Fibroblast of peridontal ligament (primary cell): ENCODE data around the gene KDM1B.

Source experiments
- DNase-seq: peaks from one replicate; pipeline ENCODE4 v3.0.0-alpha.2; 2010; ENCODE audit errors: extremely low read depth

KDM1B gene

GRCh38 chr6:18261877-18262276 is 106.7 kb downstream of the KDM1B start:
- DNase-seq = no peak

DNA sequence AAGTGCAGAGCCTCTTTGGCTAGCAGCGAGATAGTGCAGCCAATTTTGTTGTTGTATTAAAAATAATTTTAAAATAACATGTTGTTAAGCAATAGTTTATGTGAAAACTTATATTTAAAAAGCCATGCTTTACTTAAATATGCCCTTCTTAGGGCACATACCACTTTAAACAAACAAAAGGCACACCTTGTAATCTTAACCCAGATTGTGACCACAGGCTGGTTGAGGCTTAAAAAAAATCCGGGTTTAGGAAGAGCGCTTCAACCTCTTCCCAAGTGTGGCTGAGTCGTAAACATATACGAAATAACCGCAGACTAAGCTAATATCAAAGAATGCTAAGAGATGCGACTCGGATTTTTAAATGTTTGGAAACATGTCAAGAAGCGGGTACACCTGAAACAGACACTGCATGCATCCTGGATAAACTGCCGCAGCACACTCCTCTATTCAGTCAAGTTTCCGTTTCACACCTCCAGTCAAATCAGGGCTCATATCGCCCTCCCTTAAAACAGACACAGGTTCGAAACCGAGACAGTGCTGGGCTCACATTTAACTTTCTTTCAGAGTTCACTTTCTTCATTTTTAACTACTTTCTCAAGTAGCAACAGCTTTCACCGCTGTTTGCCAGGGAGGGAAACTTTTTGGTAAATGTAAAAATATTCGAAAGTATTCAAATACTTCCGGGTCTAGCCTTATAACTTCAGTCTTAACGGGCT is 107.6 kb downstream of the KDM1B start:
- no peak for DNase-seq

GRCh38 chr6:18263418-18264218 is 108.4 kb downstream of the KDM1B start:
- DNase-seq = peak; percentile 35

DNA sequence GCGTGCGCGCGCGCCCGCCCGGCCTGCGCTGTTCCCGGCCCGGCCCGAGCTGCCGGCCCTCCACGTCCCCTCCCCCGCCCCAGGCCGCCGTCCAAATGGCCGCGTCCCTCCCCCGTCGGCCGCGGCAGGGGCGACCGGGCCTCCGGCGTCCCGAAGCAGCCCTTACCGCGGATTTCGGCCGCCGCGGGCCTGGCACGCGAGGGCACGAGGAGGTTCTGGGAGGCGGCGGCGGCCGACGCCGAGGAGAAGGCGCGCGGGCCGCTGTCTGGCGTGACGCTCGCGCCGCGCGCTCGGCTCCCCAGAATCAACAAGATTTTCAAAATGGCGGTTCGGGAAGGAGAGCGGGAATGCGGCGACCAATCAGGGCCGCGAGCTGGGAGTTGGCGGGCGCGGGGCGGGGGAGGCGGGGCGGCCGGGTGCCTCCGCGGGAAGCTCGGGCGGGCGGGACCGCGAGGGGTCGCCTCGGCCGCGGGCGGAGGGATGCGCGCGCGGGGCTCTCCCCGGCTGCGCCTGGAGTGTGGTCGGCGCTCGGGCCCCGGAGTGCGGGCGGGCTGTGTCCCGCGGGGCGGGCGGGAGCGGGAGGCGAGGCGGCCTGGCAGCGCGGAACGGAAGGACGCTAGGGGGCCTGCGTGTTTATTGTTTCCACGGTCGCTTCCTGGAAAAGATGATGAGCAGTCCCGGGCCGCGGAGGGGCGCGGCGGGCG is 109.1 kb downstream of the KDM1B start, which contains the start of gene DEK:
TSS of gene DEK (minus strand) at position 312 of the 704 bp plus-strand sequence. CDS start 543 bp downstream, outside the sequence.
- DNase-seq = peak; percentile 79

DNA sequence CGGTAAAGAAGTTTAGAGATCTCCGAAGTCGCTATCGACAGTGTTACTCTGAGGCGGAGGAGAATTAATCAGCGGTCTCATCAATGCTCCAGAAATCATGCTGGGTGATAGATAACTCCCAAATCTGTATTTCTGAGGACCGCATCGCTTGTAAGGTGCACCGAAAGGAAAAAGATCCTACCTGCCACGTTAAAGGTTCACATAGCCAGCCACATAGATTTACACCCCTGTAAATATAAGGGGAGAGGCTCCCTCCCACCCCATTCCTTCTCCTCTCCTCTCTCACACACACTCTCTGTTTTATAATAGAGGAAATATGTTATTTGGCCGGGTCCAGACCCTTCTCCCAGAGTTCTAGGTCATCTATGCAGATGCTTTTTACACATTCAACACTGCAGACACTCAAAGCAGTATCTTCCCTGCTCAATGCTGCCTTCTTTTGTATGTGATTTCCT is 109.7 kb downstream of the KDM1B start:
- no peak for DNase-seq

DNA sequence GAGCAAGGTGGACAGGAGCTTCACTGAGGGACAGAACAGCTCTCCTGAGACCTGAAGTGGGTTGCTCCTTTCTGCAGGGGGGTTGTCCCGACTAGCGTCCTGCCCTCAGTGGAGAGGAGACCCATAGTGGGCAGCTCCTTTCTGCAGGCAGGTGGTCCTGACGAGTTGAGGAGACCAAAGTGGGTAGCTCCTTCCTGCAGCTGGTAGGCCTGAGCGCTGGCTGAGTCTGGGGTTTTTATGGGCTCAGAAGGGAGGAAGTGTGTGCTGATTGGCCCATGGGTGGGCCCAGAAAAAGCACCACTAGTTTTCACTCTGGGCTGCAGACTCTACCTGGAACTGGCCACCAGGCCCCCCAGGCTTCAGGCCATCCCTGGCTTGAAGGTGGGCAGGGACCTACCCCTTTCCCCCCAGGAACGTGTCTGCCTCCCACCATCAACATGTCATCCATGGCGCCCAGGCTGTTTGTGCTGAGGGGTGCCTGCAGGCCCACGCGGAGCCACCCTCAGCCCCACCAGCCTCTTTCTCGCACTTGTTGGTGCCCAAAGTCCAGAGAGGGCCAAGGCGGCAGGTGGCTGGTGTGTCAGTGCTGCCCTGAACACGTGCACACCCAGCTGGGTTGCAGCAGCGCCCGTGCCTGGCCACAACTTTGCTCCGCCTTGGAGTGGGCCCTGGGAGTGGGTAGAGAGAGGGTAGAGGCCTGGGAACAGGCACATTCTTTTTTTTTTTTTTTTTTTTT is 110.7 kb downstream of the KDM1B start:
- no peak for DNase-seq

DNA sequence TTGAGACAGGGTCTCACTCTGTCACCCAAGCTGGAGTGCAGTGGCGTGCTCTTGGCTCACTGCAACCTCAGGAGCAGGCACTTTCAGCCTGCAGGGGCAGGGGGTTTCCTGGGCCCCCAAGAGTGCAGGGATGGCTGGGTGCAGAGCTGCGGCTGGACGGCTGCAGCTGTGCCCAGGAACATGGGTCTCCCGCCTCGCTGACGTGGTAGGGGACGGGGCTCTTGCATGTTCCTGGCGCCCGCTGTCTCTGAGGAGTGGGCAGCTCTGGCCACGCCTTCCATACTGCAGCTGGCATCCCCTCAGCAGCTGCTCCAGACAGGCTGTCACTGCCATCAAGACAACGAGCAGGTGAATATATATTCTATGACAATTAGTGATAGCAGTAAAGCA is 111.3 kb downstream of the KDM1B start:
- no peak for DNase-seq

- no peak for DNase-seq
These were observed 112.8 kb downstream of the KDM1B start for GRCh38 chr6:18268066-18268465.

DNA sequence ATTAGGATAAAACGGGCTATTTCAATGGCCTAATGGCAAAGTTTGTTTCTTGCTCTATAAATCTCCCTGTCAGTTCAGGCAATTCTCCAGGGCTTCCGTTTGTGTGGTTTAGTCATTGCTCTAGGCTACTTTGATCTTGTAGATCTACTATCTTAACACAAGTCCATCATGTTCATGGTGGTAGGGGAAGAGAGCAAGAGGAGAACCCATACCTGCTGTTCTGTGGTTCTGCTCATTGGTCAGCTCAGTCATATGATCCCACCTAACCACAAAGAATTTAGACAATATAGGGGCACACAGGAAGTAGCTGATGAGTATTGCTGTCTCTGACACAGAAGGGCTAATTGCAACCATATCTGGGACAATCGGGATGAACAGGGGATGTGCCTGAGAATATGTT is 114.0 kb downstream of the KDM1B start:
- peak; percentile 7 for DNase-seq

DNA sequence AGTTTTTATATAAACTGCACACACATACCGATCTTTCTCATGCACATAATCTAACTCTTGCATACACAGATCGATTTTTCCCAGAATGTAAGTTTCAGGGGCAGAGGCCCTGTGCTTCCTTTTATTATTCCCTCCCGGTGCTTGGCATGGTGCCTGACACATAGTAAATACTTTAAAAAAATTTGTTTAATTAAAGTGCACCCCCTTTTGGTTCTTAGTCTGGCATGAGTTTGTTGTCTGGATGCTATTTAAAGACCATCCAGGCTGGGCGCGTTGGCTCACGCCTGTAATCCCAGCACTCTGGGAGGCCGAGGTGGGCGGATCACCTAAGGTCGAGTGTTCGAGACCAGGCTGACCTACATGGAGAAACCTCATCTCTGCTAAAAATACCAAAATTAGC is 114.5 kb downstream of the KDM1B start:
- DNase-seq = no peak

DNA sequence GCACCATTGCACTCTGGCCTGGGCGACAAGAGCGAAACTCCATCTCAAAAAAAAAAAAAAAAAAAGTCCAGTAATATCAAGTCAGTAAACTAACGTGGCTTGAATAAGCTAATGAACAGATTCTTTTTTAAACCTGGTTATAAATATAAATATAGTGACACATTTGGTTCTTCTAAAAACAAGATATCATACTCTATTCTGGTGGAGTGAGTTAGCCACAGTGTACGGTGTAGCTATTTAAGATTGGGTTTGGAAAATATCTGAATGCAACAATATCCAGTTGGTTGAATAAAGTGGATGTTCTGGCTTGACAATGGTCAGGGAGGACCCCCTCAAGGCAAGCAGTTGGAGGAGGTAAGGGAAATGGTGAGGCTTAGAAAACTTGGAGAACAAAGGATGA is 115.0 kb downstream of the KDM1B start:
- no peak for DNase-seq
